Measurements from ENCODE around the gene MOSPD3. TPM values are rescaled to one million over a fixed set of nuclear protein-coding genes. Genes with fewer than 3 reads are reported as not detected.

The MOSPD3 gene
- polyA plus RNA-seq, 1 of the 3 experiments (the other 2 are of a cell fraction) = 61.7 TPM

DNA sequence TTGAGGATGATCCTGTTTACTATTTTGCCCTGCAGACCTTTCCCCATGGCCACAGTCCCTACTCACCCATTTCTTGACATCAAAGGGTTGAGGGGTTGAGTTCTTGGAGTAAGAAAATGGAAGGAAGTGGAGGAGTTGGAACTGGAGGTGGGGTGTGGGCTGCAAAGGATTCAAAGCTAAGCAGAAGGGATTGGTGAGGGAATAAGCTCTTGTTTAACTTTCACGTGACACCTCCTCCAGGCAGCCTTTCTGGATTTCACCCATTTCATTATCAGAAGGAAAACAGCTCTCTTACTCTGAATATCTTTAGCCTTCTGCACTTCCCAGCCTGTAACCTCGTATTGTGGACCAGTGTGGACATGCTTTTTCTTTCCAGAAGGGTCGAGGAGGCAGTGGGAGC is 13.7 kb downstream of the MOSPD3 start (continued):
- TF ChIP-seq, protein P1, sequence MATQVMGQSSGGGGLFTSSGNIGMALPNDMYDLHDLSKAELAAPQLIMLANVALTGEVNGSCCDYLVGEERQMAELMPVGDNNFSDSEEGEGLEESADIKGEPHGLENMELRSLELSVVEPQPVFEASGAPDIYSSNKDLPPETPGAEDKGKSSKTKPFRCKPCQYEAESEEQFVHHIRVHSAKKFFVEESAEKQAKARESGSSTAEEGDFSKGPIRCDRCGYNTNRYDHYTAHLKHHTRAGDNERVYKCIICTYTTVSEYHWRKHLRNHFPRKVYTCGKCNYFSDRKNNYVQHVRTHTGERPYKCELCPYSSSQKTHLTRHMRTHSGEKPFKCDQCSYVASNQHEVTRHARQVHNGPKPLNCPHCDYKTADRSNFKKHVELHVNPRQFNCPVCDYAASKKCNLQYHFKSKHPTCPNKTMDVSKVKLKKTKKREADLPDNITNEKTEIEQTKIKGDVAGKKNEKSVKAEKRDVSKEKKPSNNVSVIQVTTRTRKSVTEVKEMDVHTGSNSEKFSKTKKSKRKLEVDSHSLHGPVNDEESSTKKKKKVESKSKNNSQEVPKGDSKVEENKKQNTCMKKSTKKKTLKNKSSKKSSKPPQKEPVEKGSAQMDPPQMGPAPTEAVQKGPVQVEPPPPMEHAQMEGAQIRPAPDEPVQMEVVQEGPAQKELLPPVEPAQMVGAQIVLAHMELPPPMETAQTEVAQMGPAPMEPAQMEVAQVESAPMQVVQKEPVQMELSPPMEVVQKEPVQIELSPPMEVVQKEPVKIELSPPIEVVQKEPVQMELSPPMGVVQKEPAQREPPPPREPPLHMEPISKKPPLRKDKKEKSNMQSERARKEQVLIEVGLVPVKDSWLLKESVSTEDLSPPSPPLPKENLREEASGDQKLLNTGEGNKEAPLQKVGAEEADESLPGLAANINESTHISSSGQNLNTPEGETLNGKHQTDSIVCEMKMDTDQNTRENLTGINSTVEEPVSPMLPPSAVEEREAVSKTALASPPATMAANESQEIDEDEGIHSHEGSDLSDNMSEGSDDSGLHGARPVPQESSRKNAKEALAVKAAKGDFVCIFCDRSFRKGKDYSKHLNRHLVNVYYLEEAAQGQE (IDR thresholded peaks at IDR 0.05; ENCODE audit: low read depth, low read length) = no peak
- no peak for TF ChIP-seq GATA2 (CRISPR knock-in tag; IDR thresholded peaks at IDR 0.05)
- no peak for TF ChIP-seq SMC3 (IDR thresholded peaks at IDR 0.05; ENCODE audit: low read depth, low read length)

- H3F3A ChIP-seq (replicated peaks; ENCODE audit: insufficient read depth) = peaks cover 14% of the 10 kb centered on the region
- 10% methylated on average over 28 of the region's 37 CpGs for WGBS (ENCODE audit: low lambda C conversion rate)
- ChIA-PET POLR2A (interaction anchor here (1.0 to 2.1 kb wide), 2 partner anchors 11 to 15 kb away, joined by 3 to 14 read pairs; partner anchors contain the start of gene MOSPD3), CTCF (interaction anchor here (0.8 to 9.0 kb wide), 14 partner anchors 8 to 202 kb away, joined by 3 to 101 read pairs (median 3); partner anchors contain the start of genes FBXO24, LRCH4, MOSPD3 and POP7)
- peak overlapping the region; percentile 31; the same call in 1 of the 2 replicates for H3K9ac ChIP-seq
- peak; percentile 100 for DNase-seq
- 0 out of 2 replicates have a peak, but pooled peaks have one; percentile 30 for TF ChIP-seq SIN3A (IDR thresholded peaks at IDR 0.05; ENCODE audit: borderline replicate concordance, low read depth, low read length)
- TF ChIP-seq FOSL2 (IDR thresholded peaks at IDR 0.05; ENCODE audit: borderline replicate concordance, low read depth) = no peak
- TF ChIP-seq MXI1 (IDR thresholded peaks at IDR 0.05; ENCODE audit: low read depth, low read length) = peak; percentile 91
- TF ChIP-seq NRF1 (IDR thresholded peaks at IDR 0.05; ENCODE audit: low read depth, low read length) = peak; percentile 54
- peak; percentile 84; the same call in 1 of the 2 replicates for TF ChIP-seq TAF1 (IDR thresholded peaks at IDR 0.05; ENCODE audit: borderline replicate concordance, low read depth, low read length)
- TF ChIP-seq, protein P2, sequence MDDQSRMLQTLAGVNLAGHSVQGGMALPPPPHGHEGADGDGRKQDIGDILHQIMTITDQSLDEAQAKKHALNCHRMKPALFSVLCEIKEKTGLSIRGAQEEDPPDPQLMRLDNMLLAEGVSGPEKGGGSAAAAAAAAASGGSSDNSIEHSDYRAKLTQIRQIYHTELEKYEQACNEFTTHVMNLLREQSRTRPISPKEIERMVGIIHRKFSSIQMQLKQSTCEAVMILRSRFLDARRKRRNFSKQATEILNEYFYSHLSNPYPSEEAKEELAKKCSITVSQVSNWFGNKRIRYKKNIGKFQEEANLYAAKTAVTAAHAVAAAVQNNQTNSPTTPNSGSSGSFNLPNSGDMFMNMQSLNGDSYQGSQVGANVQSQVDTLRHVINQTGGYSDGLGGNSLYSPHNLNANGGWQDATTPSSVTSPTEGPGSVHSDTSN (IDR thresholded peaks at IDR 0.05) = no peak
- peak; percentile 62 for TF ChIP-seq POLR2AphosphoS5 (IDR thresholded peaks at IDR 0.05; ENCODE audit: low read depth, low read length)
- TF ChIP-seq TEAD4 (IDR thresholded peaks at IDR 0.05; ENCODE audit: borderline replicate concordance, insufficient read depth) = no peak
- TF ChIP-seq, protein P3, sequence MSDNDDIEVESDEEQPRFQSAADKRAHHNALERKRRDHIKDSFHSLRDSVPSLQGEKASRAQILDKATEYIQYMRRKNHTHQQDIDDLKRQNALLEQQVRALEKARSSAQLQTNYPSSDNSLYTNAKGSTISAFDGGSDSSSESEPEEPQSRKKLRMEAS (IDR thresholded peaks at IDR 0.05; ENCODE audit: low read depth) = 0 out of 2 replicates have a peak, but pooled peaks have one; percentile 50
- TF ChIP-seq, protein P1 (IDR thresholded peaks at IDR 0.05; ENCODE audit: low read depth, low read length) = 0 out of 2 replicates have a peak, but pooled peaks have one; percentile 13
- peak overlapping the region; percentile 80; the same call in 1 of the 2 replicates for H2AFZ ChIP-seq (ENCODE audit: low read depth)
- H3K27ac ChIP-seq (ENCODE audit: low read depth in 2 of 2, low read length in 1 of 2) = peak overlapping the region in 1 of 2 experiments; percentile 20; a peak in 1 of 4 replicates
- peaks cover 0 to 10% of the 10 kb centered on the region in 2 experiments; a peak in 1 of 4 replicates for H3K4me1 ChIP-seq (ENCODE audit: control insufficient read depth in 1 of 2, insufficient read depth in 2 of 2, low read depth in 1 of 2, low read length in 1 of 2)
- no peaks in the 10 kb centered on the region for H3K27me3 ChIP-seq (ENCODE audit: insufficient read depth)
- no peaks in the 10 kb centered on the region for H3K36me3 ChIP-seq (replicated peaks in 1 of 2; ENCODE audit: control insufficient read depth in 1 of 2, insufficient read depth in 2 of 2, low read length in 1 of 2)
- no peaks in the 10 kb centered on the region for H3K9me2 ChIP-seq
- peak overlapping the region; percentile 77 for H3K4me2 ChIP-seq
- H3K4me3 ChIP-seq (ENCODE audit: low read depth in 2 of 2, low read length in 1 of 2) = peak overlapping the region; percentile 36 to 58
- H4K20me1 ChIP-seq (ENCODE audit: insufficient read depth) = no peaks in the 10 kb centered on the region
- H3K9me3 ChIP-seq = no peaks in the 10 kb centered on the region
- H3K79me2 ChIP-seq (ENCODE audit: insufficient read depth) = no peaks in the 10 kb centered on the region
These were observed 14.3 kb downstream of the MOSPD3 start for GRCh38 chr7:100626530-100627237.

Measured in SK-N-SH (cell line).